D721Med (cell line): ENCODE results near the gene IDH1.
"Not testable (repeated sequence)": the region's sequence is repeated elsewhere in the genome, so short reads cannot be mapped to it uniquely, and the experiment has no call there.

ENCODE experiments used
- DNase-seq: peaks from one replicate; pipeline ENCODE4 v3.0.0; 2011; ENCODE audit warnings: low spot score; ENCODE audit not compliant: insufficient read length
- FAIRE-seq: peaks from 2 replicates; lab custom pipeline; 2011; peaks lifted over from hg19 to GRCh38; lab: Jason Lieb, UNC
- TF ChIP-seq, protein P1 (sequence below): IDR thresholded peaks from 2 replicates; pipeline ENCODE4 v1.5.1; 2012; ENCODE audit warnings: mild to moderate bottlenecking, control low read depth; ENCODE audit not compliant: insufficient read depth; ENCODE audit errors: missing control alignments

Gene IDH1

DNA sequence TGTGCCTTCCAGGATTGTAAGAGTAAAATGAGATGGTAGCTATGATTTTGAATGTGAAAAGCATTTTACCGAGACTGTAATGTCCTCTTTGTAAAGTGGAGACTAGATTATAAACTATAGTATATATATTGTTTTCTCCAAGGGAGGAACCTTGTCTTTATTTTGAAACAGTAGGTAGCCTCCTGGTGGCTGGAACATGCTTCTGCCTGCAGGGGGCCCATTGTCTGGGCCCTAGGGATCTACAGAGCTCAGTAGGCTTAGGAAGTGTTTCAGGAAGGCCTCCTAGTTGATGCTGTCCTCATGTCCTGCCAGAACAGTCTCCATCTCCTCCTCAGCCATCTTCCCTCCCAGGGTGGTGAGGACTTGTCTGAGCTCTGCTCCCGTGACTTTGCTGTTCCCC, 14.2 kb upstream of the IDH1 start:
- DNase-seq, result no peak
- TF ChIP-seq, protein P1, sequence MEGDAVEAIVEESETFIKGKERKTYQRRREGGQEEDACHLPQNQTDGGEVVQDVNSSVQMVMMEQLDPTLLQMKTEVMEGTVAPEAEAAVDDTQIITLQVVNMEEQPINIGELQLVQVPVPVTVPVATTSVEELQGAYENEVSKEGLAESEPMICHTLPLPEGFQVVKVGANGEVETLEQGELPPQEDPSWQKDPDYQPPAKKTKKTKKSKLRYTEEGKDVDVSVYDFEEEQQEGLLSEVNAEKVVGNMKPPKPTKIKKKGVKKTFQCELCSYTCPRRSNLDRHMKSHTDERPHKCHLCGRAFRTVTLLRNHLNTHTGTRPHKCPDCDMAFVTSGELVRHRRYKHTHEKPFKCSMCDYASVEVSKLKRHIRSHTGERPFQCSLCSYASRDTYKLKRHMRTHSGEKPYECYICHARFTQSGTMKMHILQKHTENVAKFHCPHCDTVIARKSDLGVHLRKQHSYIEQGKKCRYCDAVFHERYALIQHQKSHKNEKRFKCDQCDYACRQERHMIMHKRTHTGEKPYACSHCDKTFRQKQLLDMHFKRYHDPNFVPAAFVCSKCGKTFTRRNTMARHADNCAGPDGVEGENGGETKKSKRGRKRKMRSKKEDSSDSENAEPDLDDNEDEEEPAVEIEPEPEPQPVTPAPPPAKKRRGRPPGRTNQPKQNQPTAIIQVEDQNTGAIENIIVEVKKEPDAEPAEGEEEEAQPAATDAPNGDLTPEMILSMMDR, result no peak
- FAIRE-seq, result no peak

DNA sequence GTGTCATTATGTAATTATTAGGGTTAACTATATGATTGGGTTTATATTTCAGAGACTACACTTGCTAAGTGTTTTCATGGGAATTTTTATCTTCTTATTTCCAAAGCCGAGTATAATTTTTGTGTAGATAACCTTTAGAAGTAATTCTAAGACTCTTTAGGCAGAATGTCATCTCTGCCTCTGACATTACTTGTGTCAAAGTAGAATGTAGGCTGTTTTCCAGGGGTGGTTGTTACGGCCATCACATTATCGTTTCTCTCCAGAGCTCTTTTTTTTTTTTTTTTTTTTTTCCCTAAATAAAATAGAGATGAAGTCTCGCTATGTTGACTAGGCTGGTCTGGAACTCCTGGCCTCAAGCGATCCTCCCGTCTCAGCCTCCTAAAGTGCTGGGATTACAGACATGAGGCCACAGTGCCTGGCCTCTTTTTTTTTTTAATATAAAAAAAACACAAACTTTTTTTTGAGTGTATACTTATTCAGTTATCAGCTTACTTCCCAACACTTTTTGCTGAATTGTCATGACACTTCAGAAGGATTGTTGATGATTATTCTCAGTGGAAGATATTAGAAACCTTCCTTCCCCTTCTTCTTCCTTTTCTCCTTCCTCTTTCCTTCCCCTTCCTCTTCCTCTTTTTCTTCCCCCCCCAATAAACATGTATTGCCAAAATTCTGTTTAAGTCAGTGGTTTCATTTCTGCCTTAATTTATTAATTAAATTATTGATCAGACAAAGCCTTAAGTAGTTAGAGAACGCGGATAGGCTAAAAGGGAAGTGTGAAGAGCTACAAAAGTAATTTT, 13.5 kb upstream of the IDH1 start:
- FAIRE-seq, result no peak
- TF ChIP-seq, protein P1, result no peak

DNA sequence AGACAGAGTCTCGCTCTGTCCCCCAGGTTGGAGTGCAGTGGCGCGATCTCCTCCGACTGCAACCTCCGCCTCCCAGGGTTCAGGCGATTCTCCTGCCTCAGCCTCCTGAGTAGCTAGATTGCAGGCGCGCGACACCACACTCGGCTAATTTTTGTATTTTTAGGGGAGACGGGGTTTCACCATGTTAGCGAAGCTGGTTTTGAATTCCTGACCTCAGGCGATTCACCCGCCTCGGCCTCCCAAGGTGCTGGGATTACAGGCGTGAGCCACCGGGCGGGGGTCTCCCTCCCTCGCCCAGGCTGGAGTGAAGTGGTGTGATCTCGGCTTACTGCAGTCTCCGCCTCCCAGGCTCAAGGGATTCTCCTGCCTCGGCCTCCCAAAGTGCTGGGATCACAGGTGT, 12.7 kb upstream of the IDH1 start:
- FAIRE-seq, DNase-seq: not testable (repeated sequence)

More for the DNA sequence above, 13.5 kb upstream of the IDH1 start:
- no peak for DNase-seq

DNA sequence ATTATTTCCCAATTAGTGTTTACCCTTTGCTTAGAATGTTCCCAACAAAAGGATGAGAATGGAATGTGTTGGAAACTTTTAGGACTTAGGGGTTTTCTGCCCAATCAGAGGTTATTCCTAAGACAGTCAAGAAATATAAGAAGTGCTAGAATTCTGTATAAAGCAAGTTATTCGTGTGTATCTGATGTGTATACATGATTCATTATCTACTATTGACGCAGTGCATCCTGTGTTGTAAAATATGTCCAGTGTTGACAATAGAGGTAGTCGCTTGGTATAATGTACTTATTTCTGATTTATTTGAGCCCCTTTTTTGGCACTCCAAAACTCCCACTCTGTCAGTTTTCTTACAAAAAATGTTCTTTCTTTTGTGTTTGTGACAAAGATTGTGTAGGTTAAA, 12.1 kb upstream of the IDH1 start:
- FAIRE-seq (no peak), DNase-seq (no peak)
- TF ChIP-seq, protein P1, result no peak

DNA sequence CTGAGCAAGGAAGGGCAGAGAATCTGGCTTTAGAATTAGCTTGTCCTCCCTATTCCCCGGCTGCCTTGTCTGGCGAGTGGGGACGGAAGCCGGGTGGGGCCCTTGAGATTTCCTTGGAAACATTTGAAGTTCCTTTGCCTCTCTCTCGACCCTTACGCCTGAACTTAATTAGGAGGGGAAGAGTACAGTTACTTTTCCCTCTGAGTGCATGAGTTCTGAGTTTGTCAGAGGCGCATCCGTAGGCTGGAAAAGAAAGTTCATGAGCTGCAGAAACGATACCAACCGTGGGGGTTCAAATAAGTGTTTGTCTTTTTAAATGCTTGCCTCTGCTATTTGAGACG, 11.7 kb upstream of the IDH1 start:
- DNase-seq (no peak), FAIRE-seq (no peak)
- TF ChIP-seq, protein P1, result no peak

DNA sequence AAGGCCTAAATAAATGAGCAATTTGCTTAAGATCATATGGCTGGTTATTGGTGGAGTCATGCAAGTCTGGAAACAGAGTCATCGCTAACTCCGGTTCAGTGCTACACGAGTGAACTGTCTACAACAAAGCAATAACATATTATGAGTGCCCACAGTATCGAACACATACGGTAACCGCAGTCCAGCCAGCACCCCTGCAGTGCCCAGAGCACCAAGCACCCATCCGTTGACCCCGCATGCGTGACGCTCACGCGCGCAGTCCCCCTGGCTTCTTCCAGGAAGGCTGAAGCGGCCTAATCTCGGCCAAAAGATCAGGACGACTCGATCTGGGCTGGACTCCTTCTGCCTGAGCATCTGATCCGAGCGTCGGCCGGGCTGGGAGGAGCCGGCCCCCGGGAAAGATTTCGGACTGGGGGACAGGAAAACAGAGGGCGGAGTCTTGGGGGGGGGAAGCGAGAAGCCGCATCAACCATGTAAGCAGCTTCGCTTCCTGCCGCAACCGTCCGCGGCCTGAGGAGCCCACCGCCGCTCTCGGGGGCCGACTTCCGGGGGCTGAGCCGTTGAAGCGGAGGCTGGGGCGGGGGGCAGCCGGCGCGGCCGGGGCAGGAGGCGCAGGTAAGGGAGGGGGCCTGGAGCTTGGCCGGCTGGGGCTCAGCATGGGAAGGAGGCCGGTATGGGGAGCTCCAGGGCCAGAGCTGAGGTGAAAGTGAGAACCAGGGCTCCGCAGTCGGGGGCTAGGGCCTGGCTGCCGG, 11.1 kb upstream of the IDH1 start, which contains the start of gene PIKFYVE:
PIKFYVE (plus strand) TSS at position 455 of the 752 bp plus-strand sequence. CDS start 5,265 bp downstream, outside the sequence.
- TF ChIP-seq, protein P1, result no peak
- FAIRE-seq, result peak; percentile 85
- DNase-seq, result peak; percentile 83

DNA sequence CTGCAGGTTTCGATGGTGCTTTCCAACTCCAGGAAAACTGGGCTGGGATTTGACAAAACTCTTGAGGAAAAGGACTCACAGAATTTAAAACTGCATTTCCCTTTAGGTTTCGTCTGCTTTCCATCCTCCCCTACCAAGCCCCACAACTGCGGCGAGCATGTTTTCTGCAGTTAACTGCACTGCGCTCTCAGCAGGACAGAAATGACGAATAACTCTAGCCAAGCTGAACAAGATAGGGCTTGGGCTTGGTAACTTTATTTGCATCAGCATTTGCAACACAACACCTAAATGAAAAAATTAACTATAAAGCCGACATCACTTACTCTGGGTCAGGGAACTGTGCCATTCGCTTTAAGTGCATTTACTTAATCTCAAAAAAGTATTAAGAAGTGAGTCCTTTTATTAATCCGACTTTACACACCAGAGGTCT, 10.5 kb upstream of the IDH1 start:
- FAIRE-seq (no peak), DNase-seq (no peak)
- TF ChIP-seq, protein P1, result no peak

DNA sequence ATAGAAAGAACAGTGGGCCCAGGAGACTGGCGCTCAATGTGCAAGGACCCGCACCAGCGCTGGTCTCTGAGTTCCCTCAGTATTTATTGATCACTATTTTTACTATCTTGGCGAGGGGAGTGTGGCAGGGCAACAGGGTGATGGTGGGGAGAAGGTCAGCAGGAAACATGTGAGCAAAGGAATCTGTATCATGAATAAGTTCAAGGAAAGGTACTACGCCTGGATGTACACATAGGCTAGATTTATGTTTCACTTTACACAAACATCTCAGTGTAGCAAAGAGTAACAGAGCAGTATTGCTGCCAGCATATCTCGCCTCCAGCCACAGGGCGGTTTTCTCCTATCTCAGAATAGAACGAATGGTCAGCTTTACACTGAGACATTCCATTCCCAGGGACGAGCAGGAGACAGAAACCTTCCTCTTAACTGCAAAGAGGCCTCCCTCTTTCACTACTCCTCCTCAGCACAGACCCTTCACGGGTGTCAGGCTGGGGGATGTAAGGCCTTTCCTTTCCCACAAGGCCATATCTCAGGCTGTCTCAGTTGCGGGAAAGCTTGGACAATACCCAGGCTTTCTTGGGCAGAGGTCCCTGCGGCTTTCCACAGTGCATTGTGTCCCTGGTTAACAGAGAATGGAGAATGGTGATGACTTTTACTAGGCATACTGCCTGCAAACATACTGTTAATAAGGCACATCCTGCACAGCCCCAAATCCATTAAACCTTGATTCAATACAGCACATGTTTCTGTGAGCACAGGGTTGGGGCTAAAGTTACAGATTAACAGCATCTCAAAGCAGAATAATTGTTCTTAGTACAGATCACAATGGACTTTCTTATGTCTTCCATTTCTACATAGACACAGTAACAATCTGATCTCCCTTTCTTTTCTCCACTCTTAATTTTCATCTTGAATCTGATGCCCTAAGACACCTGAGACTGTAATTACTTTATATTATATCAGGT, 2.3 kb upstream of the IDH1 start:
- not testable (repeated sequence) for DNase-seq, FAIRE-seq
